WI38 (cell line): ENCODE measurements around the gene WDR37.

Experiments used
- H3K4me3 ChIP-seq: 2 replicates; pipeline ENCODE4 v1.5.1; 2011; ENCODE audit warnings: low read depth, mild to moderate bottlenecking, control low read depth, low read length
- TF ChIP-seq, protein P1 (sequence below): IDR thresholded peaks from 2 replicates; pipeline ENCODE4 v1.5.1; 2012; ENCODE audit warnings: low read depth, mild to moderate bottlenecking, control low read depth, low read length

WDR37 gene

GRCh38 chr10:1097436-1097835 is 41.3 kb downstream of the WDR37 start:
- H3K4me3 ChIP-seq, result no peak overlapping the region
- TF ChIP-seq, protein P1, sequence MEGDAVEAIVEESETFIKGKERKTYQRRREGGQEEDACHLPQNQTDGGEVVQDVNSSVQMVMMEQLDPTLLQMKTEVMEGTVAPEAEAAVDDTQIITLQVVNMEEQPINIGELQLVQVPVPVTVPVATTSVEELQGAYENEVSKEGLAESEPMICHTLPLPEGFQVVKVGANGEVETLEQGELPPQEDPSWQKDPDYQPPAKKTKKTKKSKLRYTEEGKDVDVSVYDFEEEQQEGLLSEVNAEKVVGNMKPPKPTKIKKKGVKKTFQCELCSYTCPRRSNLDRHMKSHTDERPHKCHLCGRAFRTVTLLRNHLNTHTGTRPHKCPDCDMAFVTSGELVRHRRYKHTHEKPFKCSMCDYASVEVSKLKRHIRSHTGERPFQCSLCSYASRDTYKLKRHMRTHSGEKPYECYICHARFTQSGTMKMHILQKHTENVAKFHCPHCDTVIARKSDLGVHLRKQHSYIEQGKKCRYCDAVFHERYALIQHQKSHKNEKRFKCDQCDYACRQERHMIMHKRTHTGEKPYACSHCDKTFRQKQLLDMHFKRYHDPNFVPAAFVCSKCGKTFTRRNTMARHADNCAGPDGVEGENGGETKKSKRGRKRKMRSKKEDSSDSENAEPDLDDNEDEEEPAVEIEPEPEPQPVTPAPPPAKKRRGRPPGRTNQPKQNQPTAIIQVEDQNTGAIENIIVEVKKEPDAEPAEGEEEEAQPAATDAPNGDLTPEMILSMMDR, result no peak

GRCh38 chr10:1100143-1100542 is 44.0 kb downstream of the WDR37 start:
- H3K4me3 ChIP-seq, result no peak overlapping the region
- TF ChIP-seq, protein P1, result no peak

GRCh38 chr10:1100691-1101368 is 44.6 kb downstream of the WDR37 start:
- TF ChIP-seq, protein P1, result no peak
- H3K4me3 ChIP-seq, result no peak overlapping the region

DNA sequence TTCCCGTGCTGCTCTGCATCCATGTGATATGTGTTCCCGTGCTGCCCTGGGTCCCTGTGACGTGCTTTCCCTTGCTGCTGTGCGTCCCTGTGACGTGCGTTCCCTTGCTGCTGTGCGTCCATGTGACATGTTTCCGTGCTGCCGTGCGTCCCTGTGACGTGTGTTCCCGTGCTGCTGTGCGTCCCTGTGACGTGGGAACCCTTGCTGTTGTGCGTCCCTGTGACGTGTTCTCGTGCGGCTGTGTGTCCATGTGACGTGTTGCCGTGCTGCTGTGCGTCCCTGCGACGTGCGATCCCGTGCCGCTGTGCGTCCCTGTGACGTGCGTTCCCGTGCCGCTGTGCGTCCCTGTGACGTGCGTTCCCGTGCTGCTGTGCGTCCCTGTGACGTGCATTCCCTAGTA is 45.8 kb downstream of the WDR37 start:
- TF ChIP-seq, protein P1, result no peak
- H3K4me3 ChIP-seq, result no peak overlapping the region

GRCh38 chr10:1102416-1102815 is 46.2 kb downstream of the WDR37 start:
- H3K4me3 ChIP-seq, result no peak overlapping the region
- TF ChIP-seq, protein P1, result no peak

DNA sequence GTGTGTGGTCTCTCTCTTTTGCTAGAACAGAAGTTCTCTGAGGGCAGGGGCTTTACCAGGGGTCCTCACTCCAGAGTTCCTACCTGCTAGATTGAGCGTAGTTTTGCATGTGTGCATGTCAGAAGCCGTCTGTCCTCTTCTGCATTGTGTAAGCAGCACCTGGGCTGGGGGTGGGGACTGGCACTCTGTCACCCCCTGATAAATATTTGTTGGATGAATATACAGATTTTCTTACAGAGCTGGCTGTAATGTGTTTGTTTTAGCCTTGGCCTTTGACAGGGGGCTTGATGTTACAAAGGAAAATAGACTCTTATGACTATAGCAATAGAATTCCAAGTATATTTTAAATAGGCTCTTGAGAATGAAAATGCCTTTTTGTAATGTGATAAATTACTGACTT is 46.6 kb downstream of the WDR37 start:
- TF ChIP-seq, protein P1, result no peak
- no peak overlapping the region for H3K4me3 ChIP-seq

GRCh38 chr10:1103551-1103950 is 47.4 kb downstream of the WDR37 start:
- TF ChIP-seq, protein P1, result no peak
- no peak overlapping the region for H3K4me3 ChIP-seq
